HG03469 (cell line): Measurements from ENCODE around the gene ZNF521.

Experiments used
- ATAC-seq: cut with Tn5 transposase; IDR thresholded peaks from one replicate; pipeline ENCODE4 v1.9.1; 2021; ENCODE audit warnings: mild to moderate bottlenecking, moderate library complexity, moderate number of reproducible peaks; ENCODE audit not compliant: unreplicated experiment

Gene ZNF521

DNA sequence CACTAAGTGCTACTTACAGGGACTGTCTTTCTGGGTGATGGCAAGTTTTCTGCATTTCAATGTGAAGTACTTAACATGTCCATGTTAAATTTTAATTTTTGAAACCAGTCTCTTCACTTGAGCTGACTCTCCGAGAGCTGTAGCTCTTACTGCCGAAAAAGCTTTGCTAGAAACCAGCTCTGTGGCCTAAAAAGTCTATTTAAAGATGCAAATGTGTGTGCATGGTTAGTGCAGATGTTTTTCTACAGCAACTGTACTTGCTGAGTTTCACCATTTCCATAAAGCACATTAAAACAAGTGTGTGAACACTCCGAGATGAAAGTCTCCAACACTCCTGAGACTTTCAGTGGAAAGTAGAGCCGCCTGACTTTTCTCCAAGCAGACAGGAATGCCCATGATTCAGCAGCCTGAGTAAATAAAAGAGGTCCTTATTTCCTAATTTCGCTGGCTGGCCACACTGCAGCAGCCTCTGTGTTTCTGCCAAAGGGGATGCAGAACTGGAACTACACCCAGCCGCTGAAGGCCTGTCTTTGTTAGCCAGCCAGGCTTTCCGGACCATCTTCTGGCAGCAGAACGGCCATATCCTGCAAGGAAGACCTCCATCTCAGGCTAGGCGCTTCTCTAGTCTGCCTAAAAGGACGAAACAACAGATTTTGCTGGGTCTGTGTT, 121.2 kb downstream of the ZNF521 start:
- ATAC-seq: no peak

DNA sequence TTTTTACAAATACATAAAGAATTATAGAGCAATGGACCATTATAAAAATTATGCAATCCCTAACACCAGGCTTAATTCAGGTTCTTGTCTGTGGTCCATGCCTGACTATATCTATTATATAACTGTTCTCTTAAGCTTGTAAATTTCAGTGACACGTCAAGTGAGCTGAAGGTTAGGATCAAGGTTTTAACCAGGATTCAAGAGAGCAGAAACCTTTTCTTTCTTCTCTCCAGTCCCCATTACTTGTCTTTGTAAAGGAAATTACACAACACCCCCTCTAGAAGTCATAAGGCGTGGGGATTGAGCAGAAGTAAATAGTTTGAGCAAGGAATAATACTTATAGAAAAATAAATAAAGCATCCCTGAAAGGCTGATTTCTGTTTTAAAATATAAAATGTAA, 122.0 kb downstream of the ZNF521 start:
- no peak for ATAC-seq

GRCh38 chr18:25229081-25229480, 122.9 kb downstream of the ZNF521 start:
- ATAC-seq: no peak

- ATAC-seq: no peak
Observed at GRCh38 chr18:25228410-25228809, 123.6 kb downstream of the ZNF521 start.

DNA sequence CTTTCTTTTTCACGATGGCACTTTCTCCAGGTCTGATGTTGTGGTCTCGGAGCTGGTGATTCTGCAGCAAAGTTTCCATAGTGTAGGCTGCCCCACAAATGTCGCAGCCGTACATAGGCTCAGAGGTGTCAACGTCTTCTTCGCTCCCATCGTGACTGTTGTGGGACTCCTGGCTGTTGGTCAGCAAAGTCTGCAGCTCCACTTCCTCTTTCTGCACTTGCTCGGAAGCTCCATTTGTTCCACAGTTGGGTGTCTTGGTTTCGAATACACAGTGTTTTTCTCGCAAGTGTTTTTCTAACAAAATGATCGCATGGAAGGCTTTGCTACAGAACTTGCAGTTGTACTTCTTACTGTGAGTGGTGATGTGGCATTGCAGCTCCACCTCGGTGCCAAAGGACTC, 126.8 kb downstream of the ZNF521 start:
- ATAC-seq: no peak

DNA sequence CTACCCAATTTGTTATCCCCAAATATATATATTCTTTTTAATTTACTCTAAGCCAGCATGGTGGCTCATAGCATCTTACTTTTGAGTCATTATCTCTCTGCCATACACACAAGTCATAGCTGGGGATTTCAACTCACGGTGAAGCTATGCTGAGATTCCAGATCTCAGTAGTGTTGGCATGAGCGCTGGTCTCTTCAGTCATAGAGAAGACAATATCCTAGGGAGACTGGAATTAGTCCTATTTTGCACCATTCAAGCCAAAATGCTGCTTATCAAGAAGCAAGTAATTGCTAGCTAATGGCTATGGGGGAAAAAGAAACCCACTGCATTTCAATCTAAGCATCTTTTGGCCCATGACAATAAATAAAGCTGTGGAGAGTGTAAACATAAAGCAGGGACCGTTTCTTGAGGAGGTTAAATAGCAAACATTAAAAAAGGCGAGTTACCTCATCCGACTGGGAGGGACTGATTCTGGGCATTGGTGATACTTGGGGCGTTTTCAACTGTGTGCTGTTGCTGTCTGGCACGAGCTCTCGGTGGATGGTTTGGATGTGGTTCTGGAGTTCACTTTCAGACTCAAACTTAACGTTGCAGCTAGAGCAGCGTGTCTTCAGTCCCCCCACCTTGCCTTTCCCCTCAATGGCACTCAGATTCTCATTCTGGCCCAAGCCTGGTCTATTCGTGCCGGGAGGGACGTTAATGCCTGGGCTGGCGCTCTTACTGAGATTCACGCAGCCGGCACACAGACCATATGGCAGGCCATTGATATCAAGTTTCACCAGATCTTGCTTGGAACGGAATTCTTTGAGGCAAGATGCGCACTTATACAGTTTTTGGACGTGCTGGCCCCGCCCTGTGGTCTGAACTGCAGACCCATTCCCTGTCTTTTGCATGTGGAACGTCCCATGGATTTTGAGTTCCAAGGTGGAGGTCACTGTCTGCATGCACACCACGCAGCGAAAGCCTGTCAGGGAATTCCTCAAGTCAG, 127.8 kb downstream of the ZNF521 start:
- ATAC-seq: no peak

DNA sequence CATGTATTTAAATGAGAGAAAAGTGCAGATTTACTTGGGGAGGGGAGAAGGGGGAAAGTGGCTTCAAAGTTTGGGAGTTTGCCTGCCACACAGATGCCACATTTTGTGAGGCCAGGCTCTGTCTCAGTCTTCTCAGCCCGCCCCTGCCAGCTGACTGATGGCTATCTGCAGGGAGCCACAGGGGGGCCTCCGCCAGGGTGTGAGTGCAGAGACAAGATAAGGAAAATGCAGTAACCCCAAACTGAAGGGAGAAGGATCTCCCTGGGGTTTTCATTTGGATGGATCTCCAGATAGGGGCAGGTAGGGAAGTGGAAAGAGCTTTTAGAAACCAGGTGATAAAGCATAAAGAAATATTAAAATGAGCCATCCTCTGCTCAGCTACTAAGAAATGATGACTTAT, 128.8 kb downstream of the ZNF521 start:
- no peak for ATAC-seq

GRCh38 chr18:25222648-25223047, 129.3 kb downstream of the ZNF521 start:
- ATAC-seq: no peak

- ATAC-seq: no peak
Observed at GRCh38 chr18:25210622-25211021, 141.3 kb downstream of the ZNF521 start.

GRCh38 chr18:25192065-25192464, 159.9 kb downstream of the ZNF521 start:
- no peak for ATAC-seq

- peak; percentile 58 for ATAC-seq
Observed at GRCh38 chr18:25190472-25190871, 161.5 kb downstream of the ZNF521 start.

DNA sequence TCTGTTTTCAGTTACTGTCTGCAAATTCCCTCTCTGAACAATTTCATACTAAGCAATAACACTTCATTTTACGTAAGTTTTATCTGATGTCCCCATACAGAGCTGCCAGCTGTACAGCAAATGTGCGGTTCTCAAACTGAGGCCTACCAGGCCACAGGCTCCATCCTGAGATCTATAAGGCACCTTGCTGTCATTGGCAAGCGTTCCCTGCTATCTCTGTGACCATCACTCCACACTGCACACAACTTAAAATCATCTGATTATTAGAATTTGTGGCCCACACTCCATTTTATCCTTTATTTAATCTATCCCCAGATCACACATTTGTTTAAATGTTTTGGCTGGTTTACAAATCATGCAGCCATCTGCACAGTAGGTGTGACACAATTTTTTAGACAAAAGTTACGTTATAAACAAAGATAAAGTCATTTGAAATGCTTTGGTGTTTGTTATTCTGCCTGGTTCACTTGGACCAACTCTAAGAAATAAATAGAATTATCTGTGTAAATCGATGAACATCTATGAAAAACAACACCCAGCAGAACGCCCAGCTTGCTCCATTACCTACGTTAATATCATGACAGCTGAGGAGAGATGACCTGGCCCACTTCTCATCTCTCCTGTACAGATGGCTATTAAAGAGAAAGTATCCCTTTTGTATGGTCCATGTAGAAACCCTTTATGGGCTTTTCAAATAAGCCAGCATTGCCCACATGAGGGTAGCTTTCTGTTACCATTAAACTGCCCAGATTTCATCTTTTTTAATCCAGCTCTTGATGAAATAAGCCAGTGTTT, 162.4 kb downstream of the ZNF521 start:
- ATAC-seq: no peak

- no peak for ATAC-seq
Observed at GRCh38 chr18:25187521-25188192, 164.3 kb downstream of the ZNF521 start.

- no peak for ATAC-seq
Observed at GRCh38 chr18:25186871-25187270, 165.1 kb downstream of the ZNF521 start.

- ATAC-seq: no peak
Observed at GRCh38 chr18:25181993-25182392, 170.0 kb downstream of the ZNF521 start.

DNA sequence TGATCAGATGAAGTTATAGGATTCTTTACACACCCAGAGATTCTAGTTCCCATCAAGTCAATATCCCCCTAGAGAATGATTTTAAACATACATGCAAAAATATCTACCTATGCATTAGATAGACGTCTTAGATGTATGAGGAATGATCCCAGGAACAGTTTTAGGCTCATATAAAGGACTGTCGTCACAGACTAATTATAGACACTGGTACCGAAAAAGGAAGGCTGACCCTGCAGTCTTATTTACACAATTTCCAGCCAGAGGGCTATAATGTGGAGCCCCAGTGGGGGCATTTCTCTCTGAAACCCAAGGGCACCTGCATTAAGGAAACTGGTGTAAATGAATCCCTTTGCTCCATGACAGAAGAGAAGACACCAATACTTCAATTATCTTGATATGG, 170.4 kb downstream of the ZNF521 start:
- ATAC-seq: no peak

DNA sequence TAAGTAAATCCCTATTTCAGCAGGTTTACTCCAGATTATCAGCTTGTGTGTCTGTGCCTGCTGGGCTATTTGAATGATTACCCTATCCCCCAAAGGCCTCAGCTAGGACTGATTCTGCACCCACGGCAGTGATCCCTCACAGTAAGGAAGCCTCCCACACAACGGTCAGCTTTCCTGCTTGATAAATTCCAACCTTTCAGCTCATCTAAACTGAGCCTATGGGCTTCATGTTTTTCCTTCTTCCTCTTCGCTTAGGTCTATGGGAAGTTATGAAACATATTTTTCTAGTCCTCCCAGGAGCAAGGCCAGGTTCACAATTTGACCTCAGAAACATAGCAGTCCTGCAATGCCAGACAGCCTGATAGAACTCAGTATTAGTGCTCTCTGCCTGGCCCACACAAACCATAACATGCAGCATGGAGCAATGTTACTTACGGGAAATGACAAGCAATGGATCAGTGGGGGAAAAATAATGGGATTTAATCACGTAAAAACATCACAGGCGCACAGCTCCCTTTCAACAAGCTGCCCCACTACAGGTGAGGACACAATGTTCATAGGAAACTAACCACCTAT, 170.9 kb downstream of the ZNF521 start:
- ATAC-seq: no peak

- ATAC-seq: no peak
Observed at GRCh38 chr18:25177631-25178030, 174.3 kb downstream of the ZNF521 start.

GRCh38 chr18:25176518-25177042, 175.4 kb downstream of the ZNF521 start:
- no peak for ATAC-seq
